Measurements from ENCODE around the gene TAB2. TPM values are rescaled to one million over a fixed set of nuclear protein-coding genes. Genes with fewer than 3 reads are reported as not detected.

TAB2 gene
- total RNA-seq, 1 experiment from 2014 or later, result 56.2 TPM

- no peak for DNase-seq
- H2BK15ac ChIP-seq (ENCODE audit: low read depth, low read length), result no peak overlapping the region
- no peak overlapping the region for H3K9ac ChIP-seq (ENCODE audit: extremely low read depth, insufficient read length, low read length)
- H3K36me3 Mint-ChIP-seq (ENCODE audit: insufficient read depth in 1 of 3, low read depth in 3 of 3), result no peaks in the 10 kb centered on the region
- no peaks in the 10 kb centered on the region for H3K27me3 Mint-ChIP-seq (ENCODE audit: low read depth)
- TF ChIP-seq CTCF (conservative IDR thresholded peaks at IDR 0.05), result no peak; the same call in 2 of the 3 replicates
- H3K4ac ChIP-seq (ENCODE audit: low read depth, low read length), result no peak overlapping the region
- H2AFZ ChIP-seq (ENCODE audit: low read length), result no peak overlapping the region
- no peak overlapping the region for H2BK20ac ChIP-seq (ENCODE audit: low read depth, low read length, poor library complexity, severe bottlenecking)
- no peak overlapping the region for H3K27ac Mint-ChIP-seq
- H3K23me2 ChIP-seq (ENCODE audit: insufficient read length, low read depth, low read length, poor library complexity, severe bottlenecking), result no peaks in the 10 kb centered on the region
- no peak overlapping the region for H3K27ac ChIP-seq (ENCODE audit: insufficient read length, low read depth, low read length)
- H3K14ac ChIP-seq (ENCODE audit: insufficient read depth, low read length), result no peak overlapping the region
- H3K4me2 ChIP-seq (ENCODE audit: insufficient read depth, insufficient read length, low read length), result no peak overlapping the region
- H3K4me1 Mint-ChIP-seq, result peaks cover 2 to 17% of the 10 kb centered on the region in 2 experiments; a peak in 3 of 4 replicates
- H2AK5ac ChIP-seq (ENCODE audit: insufficient read length, low read length), result no peak overlapping the region
- no peak overlapping the region for H3T11ph ChIP-seq (ENCODE audit: low read length)
- H4K8ac ChIP-seq (replicated peaks; ENCODE audit: insufficient read length, low read depth, low read length), result no peak overlapping the region
- H3K56ac ChIP-seq (ENCODE audit: insufficient read length, low read depth, low read length), result no peak overlapping the region
- no peak overlapping the region for H2BK120ac ChIP-seq (ENCODE audit: low read depth, low read length, poor library complexity, severe bottlenecking)
- H3K79me1 ChIP-seq (ENCODE audit: insufficient read depth, low read depth, low read length, poor library complexity, severe bottlenecking), result no peaks in the 10 kb centered on the region
- no peaks in the 10 kb centered on the region for H3K4me1 ChIP-seq (ENCODE audit: insufficient read depth, low read length)
- no peak overlapping the region for H3K4me3 Mint-ChIP-seq
- no peak overlapping the region for H4K91ac ChIP-seq (ENCODE audit: insufficient read length, low read depth, low read length)
- H3K18ac ChIP-seq (ENCODE audit: insufficient read length, low read depth, low read length), result no peak overlapping the region
- H3K27me3 ChIP-seq (ENCODE audit: insufficient read depth, low read length), result no peaks in the 10 kb centered on the region
- no peaks in the 10 kb centered on the region for H3K79me2 ChIP-seq (ENCODE audit: insufficient read depth, low read length)
- no peak overlapping the region for H4K5ac ChIP-seq (ENCODE audit: insufficient read length, low read depth, low read length)
- WGBS (ENCODE audit: extremely low coverage, insufficient read length, low lambda C conversion rate), result no CpG with 5 or more reads among the region's 3 CpGs
- H3K23ac ChIP-seq (ENCODE audit: insufficient read length, low read depth, low read length), result no peak overlapping the region
- H4K20me1 ChIP-seq (ENCODE audit: control insufficient read depth, insufficient read depth, insufficient read length), result no peaks in the 10 kb centered on the region
- no peak overlapping the region for H2BK5ac ChIP-seq (ENCODE audit: insufficient read length, low read length)
- H2BK12ac ChIP-seq (ENCODE audit: insufficient read length, low read depth, low read length), result no peak overlapping the region
- H3K9me3 Mint-ChIP-seq, result no peaks in the 10 kb centered on the region
- no peaks in the 10 kb centered on the region for H3K9me3 ChIP-seq (ENCODE audit: control insufficient read depth, low read depth, low read length)
These were observed 119.7 kb downstream of the TAB2 start for GRCh38 chr6:149437212-149437611.
